ENCODE measurements around the gene ZNF865. TPM values are rescaled to one million over a fixed set of nuclear protein-coding genes. Genes with fewer than 3 reads are reported as not detected.

Gene ZNF865
- total and polyA plus RNA-seq, 10 donors, result 4.8 to 23.3 (median 14.3) TPM

GRCh38 chr19:55648585-55649267 lies 43.3 kb downstream of the ZNF865 start:
- TF ChIP-seq POLR2AphosphoS5 (IDR thresholded peaks at IDR 0.05) (no peak), POLR2A (IDR thresholded peaks at IDR 0.05) (no peak)
- TF ChIP-seq, protein P1, sequence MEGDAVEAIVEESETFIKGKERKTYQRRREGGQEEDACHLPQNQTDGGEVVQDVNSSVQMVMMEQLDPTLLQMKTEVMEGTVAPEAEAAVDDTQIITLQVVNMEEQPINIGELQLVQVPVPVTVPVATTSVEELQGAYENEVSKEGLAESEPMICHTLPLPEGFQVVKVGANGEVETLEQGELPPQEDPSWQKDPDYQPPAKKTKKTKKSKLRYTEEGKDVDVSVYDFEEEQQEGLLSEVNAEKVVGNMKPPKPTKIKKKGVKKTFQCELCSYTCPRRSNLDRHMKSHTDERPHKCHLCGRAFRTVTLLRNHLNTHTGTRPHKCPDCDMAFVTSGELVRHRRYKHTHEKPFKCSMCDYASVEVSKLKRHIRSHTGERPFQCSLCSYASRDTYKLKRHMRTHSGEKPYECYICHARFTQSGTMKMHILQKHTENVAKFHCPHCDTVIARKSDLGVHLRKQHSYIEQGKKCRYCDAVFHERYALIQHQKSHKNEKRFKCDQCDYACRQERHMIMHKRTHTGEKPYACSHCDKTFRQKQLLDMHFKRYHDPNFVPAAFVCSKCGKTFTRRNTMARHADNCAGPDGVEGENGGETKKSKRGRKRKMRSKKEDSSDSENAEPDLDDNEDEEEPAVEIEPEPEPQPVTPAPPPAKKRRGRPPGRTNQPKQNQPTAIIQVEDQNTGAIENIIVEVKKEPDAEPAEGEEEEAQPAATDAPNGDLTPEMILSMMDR (IDR thresholded peaks at IDR 0.05 in 8 of 11, conservative IDR thresholded peaks at IDR 0.05 in 3 of 11), result no peak
- WGBS, 5 donors, result 22 to 30% (median 25%) methylated on average over 21 to 25 of the region's 25 CpGs
- Histone ChIP-seq H3K9me3 (no peaks in the 10 kb centered on the region), H3K4me1 (peaks cover 36 to 92% (median 70%) of the 10 kb centered on the region in 6 donors), H3K4me3 (peak overlapping the region; percentile 51 to 97 (median 81)), H3K36me3 (peaks cover 0 to 47% (median 13%) of the 10 kb centered on the region in 6 donors), H3K27ac (peak overlapping the region; percentile 82 to 94 (median 90)), H3K27me3 (replicated peaks in 1 of 7) (peaks cover 0 to 9% (median 0%) of the 10 kb centered on the region in 7 donors)
- intact Hi-C loops (cut with DNase I; ENCODE audit: low total_unique reads), result no loop called here
- no peak for DNase-seq

DNA sequence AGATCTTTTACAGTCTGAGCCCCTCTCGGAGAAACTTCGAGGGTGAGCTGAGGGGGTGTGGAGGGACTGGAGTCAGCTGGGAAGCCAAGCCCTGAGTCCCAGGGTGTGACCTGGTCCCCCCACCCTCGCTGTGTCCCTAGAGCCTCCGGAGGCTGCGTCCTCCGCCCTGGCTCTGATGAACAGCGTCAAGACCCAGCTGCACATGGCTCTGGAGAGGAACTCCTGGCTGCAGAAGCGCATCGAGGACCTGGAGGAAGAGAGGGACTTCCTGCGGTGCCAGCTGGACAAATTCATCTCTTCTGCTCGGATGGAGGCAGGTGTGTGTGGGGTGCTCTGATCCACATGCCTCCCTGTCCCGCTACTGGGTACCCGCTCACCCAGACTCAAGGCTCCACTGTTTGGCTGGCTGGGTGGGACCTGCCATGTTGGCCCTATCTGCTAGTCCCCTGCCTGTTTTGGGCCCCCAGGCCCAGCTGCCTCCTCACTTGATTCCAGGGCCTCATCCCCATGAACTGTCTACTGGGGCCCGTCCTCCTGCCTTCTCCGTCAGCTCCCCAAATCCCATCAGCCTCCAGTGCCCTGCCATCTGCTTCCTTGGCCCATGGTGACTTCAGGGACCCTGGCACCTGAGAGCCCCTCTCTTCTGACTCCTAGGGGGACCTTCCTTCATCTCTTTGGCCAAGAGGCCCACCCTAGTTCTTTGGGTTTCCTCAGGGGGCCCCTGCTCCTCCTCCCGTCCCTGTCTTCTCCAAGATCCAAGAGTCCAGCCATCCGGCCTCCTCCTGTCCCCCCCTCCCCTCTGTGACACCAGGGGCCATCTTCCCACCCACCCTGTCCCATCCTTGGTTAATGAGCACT lies 44.0 kb downstream of the ZNF865 start:
- Histone ChIP-seq H3K36me3 (peaks cover 0 to 45% (median 13%) of the 10 kb centered on the region in 6 donors), H3K9me3 (no peaks in the 10 kb centered on the region), H3K4me3 (peak overlapping the region in 6 of 8 donors; percentile 51 to 97 (median 80)), H3K27me3 (replicated peaks in 1 of 7) (peaks cover 0 to 9% (median 0%) of the 10 kb centered on the region in 7 donors), H3K4me1 (peaks cover 32 to 85% (median 62%) of the 10 kb centered on the region in 6 donors), H3K27ac (peak overlapping the region in 5 of 8 donors; percentile 89 to 94 (median 90))
- TF ChIP-seq, protein P1 (IDR thresholded peaks at IDR 0.05 in 8 of 11, conservative IDR thresholded peaks at IDR 0.05 in 3 of 11), result no peak
- no peak for TF ChIP-seq POLR2A (IDR thresholded peaks at IDR 0.05)
- TF ChIP-seq POLR2AphosphoS5 (IDR thresholded peaks at IDR 0.05), result no peak
- WGBS, 5 donors, result 77 to 85% (median 80%) methylated on average over 16 to 17 of the region's 17 CpGs
- intact Hi-C loops (cut with DNase I; ENCODE audit: low total_unique reads), result no loop called here
- DNase-seq, result no peak

DNA sequence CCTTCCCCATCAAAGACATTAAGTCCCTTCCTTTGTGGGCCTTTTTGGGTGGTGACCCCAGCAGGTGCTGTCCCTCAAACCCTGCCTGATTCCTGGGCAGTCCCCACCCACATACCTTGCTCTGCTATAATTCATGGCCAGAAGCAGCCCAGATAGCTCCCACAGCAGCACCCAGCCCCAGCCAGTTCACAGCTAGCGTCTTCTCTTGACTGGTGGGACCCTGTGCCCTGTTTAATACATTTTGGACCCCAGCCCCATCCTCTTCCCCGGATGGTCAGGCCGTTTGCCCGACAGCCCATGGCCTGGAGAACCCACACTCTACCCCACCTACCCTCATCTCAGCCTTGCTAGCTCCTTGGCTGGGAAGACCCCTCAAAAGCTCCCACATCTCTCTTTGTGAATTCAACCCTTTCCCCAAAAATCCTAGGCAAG lies 44.7 kb downstream of the ZNF865 start:
- Histone ChIP-seq H3K27ac (no peak overlapping the region), H3K4me1 (peaks cover 26 to 78% (median 56%) of the 10 kb centered on the region in 6 donors), H3K36me3 (peaks cover 0 to 39% (median 7%) of the 10 kb centered on the region in 6 donors), H3K27me3 (replicated peaks in 1 of 7) (peaks cover 0 to 9% (median 0%) of the 10 kb centered on the region in 7 donors), H3K4me3 (no peak overlapping the region), H3K9me3 (no peaks in the 10 kb centered on the region)
- WGBS, 5 donors, result 84 to 90% (median 86%) methylated on average over 4 of the region's 4 CpGs
- intact Hi-C loops (cut with DNase I; ENCODE audit: low total_unique reads), result no loop called here
- no peak for DNase-seq
- TF ChIP-seq POLR2A (IDR thresholded peaks at IDR 0.05), result no peak
- TF ChIP-seq, protein P1 (IDR thresholded peaks at IDR 0.05 in 8 of 11, conservative IDR thresholded peaks at IDR 0.05 in 3 of 11), result no peak
- TF ChIP-seq POLR2AphosphoS5 (IDR thresholded peaks at IDR 0.05), result no peak
